ENCODE data around the gene OLFM1.

DNA sequence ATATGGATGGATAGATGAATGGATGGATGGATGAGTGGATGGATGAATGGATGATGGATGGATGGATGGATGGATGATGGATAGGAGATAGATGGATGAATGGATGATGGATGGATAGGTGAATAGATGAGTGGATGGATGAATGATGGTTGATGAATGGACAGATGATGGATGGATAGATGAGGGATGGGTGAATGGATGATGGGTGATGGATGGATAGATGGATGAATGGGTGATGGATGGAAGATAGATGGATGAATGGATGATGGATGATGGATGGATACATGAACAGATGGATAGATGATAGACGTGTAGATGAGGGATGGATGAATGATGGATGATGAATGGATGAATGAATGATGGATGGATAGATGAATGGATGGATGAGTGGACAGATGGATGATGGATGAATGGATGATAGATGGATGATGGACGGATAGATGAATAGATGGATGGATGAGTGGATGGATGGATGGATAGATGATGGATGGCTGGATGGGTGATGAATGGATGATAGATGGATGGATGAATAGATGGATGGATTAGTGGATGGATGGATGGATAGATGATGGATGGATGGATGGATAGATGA, 53.8 kb downstream of the OLFM1 start:
- TF ChIP-seq POLR2A (IDR thresholded peaks at IDR 0.05): no peak
- TF ChIP-seq, protein P1, sequence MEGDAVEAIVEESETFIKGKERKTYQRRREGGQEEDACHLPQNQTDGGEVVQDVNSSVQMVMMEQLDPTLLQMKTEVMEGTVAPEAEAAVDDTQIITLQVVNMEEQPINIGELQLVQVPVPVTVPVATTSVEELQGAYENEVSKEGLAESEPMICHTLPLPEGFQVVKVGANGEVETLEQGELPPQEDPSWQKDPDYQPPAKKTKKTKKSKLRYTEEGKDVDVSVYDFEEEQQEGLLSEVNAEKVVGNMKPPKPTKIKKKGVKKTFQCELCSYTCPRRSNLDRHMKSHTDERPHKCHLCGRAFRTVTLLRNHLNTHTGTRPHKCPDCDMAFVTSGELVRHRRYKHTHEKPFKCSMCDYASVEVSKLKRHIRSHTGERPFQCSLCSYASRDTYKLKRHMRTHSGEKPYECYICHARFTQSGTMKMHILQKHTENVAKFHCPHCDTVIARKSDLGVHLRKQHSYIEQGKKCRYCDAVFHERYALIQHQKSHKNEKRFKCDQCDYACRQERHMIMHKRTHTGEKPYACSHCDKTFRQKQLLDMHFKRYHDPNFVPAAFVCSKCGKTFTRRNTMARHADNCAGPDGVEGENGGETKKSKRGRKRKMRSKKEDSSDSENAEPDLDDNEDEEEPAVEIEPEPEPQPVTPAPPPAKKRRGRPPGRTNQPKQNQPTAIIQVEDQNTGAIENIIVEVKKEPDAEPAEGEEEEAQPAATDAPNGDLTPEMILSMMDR (IDR thresholded peaks at IDR 0.05): no peak

Data from lower leg skin (tissue), 3 donors.